Fibroblast of villous mesenchyme (primary cell): ENCODE data around the gene NT5DC4. TPM values are rescaled to one million over a fixed set of nuclear protein-coding genes. Genes with fewer than 3 reads are reported as not detected.
A peak's percentile ranks its signal among the peaks of the same experiment; 100 is the strongest.
"Not testable (repeated sequence)": the region's sequence is repeated elsewhere in the genome, so short reads cannot be mapped to it uniquely, and the experiment has no call there.

ENCODE experiments used
- DNase-seq: peaks from one replicate; pipeline ENCODE4 v3.0.0-alpha.2; 2010; ENCODE audit warnings: low read depth
- H3K4me3 ChIP-seq: 2 replicates; pipeline ENCODE4 v1.5.1; 2011; ENCODE audit warnings: low read depth, mild to moderate bottlenecking, low read length
- CTCF ChIP-seq: IDR thresholded peaks from 2 replicates; pipeline ENCODE4 v1.5.1; 2012; ENCODE audit warnings: low read depth, mild to moderate bottlenecking, low read length; ENCODE audit not compliant: insufficient read depth
- total RNA-seq: library from RNA; depleted of rRNA; stranded (reverse); fragments of >200 nt; gene quantifications from 2 replicates; pipeline ENCODE4 v1.2.3, GENCODE V29; 2012

The NT5DC4 gene
- total RNA-seq, 1 donor: not detected

- no peak for DNase-seq
- TF ChIP-seq CTCF: no peak
- H3K4me3 ChIP-seq: no peak overlapping the region
These were observed 21.8 kb upstream of the NT5DC4 start for GRCh38 chr2:112698834-112699515.

GRCh38 chr2:112699984-112700667, 20.7 kb upstream of the NT5DC4 start:
- DNase-seq: peak; percentile 59
- no peak overlapping the region for H3K4me3 ChIP-seq
- no peak for TF ChIP-seq CTCF

GRCh38 chr2:112701052-112701451, 19.8 kb upstream of the NT5DC4 start:
- no peak for TF ChIP-seq CTCF
- H3K4me3 ChIP-seq: no peak overlapping the region
- no peak for DNase-seq

- DNase-seq: no peak
- no peak for TF ChIP-seq CTCF
- no peak overlapping the region for H3K4me3 ChIP-seq
These were observed 17.1 kb upstream of the NT5DC4 start for GRCh38 chr2:112703684-112704083.

- H3K4me3 ChIP-seq: no peak overlapping the region
- no peak for TF ChIP-seq CTCF
- peak; percentile 64 for DNase-seq
These were observed 15.2 kb upstream of the NT5DC4 start for GRCh38 chr2:112705575-112705974.

GRCh38 chr2:112706170-112706664, 14.6 kb upstream of the NT5DC4 start:
- TF ChIP-seq CTCF: no peak
- peak; percentile 91 for DNase-seq
- H3K4me3 ChIP-seq: no peak overlapping the region

- H3K4me3 ChIP-seq, DNase-seq: not testable (repeated sequence)
These were observed 13.9 kb upstream of the NT5DC4 start for GRCh38 chr2:112706947-112707346.
